ENCODE measurements around the gene MTMR6. TPM values are rescaled to one million over a fixed set of nuclear protein-coding genes. Genes with fewer than 3 reads are reported as not detected.

MTMR6 gene
- total RNA-seq, 1 experiment from 2014 or later, result 27.4 TPM

DNA sequence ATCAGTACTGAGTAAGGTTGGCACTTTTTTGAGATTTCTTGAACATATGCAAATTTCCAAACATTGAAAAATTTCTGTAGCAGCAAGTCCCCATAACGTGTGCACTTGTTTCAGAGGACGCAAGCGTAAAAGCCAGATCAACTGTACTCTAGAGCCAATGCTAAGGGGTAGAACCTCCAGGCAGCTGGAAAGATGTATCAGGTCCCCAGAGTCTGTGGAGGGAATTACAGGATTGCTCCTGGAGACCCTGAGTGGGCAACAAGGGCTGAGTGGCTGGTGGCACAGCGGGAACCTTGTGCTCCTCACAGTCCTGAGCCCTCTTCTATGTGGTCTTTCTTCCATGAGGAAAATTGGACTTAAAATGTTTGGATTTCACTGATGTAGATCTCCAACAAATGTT, 61.3 kb downstream of the MTMR6 start:
- Histone ChIP-seq H3K4me1 (ENCODE audit: low read length) (no peaks in the 10 kb centered on the region), H2AFZ (ENCODE audit: low read length) (no peak overlapping the region), H3K9me3 (ENCODE audit: low read length) (no peaks in the 10 kb centered on the region), H3K36me3 (ENCODE audit: insufficient read depth, low read length) (no peaks in the 10 kb centered on the region), H3K27me3 (ENCODE audit: low read length) (peaks cover 2% of the 10 kb centered on the region; the same call in 1 of the 2 replicates), H3K79me2 (ENCODE audit: low read length) (no peaks in the 10 kb centered on the region), H3K27ac (ENCODE audit: low read length) (no peak overlapping the region), H3K4me3 (ENCODE audit: low read length) (no peak overlapping the region), H4K20me1 (ENCODE audit: insufficient read depth, low read depth, low read length) (peaks cover 4% of the 10 kb centered on the region; the same call in 1 of the 2 replicates), H3K4me2 (ENCODE audit: low read depth, low read length, poor library complexity, severe bottlenecking) (no peak overlapping the region), H3K9ac (ENCODE audit: low read length) (no peak overlapping the region), H3K9me2 (replicated peaks; ENCODE audit: insufficient read depth, low read length) (no peaks in the 10 kb centered on the region)
- DNase-seq, result no peak

DNA sequence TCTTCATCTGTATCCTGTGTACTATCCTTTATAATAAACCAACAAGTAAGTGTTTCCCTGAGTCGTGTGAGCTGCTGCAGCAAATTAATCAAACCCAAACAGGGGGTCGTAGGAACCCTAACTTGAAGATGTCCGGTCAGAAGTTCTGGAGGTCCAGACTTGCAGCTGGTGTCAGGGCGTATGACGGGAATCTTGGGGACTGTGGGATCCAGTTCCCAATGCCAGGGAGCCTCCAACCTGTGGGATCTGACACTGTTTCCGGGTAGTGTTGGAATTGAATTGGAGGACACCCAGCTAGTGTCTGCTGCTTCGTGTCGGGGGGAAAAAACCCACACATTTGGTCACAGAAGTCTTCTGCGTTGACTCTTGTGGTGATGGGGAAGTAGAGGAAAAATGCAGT, 63.1 kb downstream of the MTMR6 start:
- Histone ChIP-seq H3K79me2 (ENCODE audit: low read length) (no peaks in the 10 kb centered on the region), H3K9me3 (ENCODE audit: low read length) (no peaks in the 10 kb centered on the region), H3K4me2 (ENCODE audit: low read depth, low read length, poor library complexity, severe bottlenecking) (no peak overlapping the region), H3K36me3 (ENCODE audit: insufficient read depth, low read length) (no peaks in the 10 kb centered on the region), H3K4me3 (ENCODE audit: low read length) (no peak overlapping the region), H3K9ac (ENCODE audit: low read length) (no peak overlapping the region), H2AFZ (ENCODE audit: low read length) (no peak overlapping the region), H3K27me3 (ENCODE audit: low read length) (no peaks in the 10 kb centered on the region), H3K9me2 (replicated peaks; ENCODE audit: insufficient read depth, low read length) (no peaks in the 10 kb centered on the region), H3K27ac (ENCODE audit: low read length) (no peak overlapping the region), H4K20me1 (ENCODE audit: insufficient read depth, low read depth, low read length) (peaks cover 4% of the 10 kb centered on the region; the same call in 1 of the 2 replicates), H3K4me1 (ENCODE audit: low read length) (no peaks in the 10 kb centered on the region)
- DNase-seq, result no peak

DNA sequence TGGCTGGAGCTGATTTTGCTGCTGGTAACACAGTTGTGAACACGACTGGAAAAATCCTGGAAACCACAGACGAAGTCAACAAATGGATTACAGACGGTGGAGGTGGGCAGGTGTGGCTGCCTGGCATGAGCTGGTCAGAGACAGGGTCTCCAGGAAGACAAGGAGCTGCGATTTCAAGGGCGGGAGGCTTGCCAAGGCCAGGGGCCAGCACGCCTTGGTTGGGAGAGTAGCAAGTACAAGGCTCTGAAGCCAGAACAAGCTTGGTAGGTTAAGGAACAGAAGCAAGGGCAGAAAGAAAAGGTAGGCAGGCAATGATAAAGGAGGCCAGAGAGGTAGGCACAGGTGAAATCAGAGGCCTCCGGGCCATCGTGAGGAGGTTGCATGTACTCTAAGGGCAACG, 64.5 kb downstream of the MTMR6 start:
- H3K79me2 ChIP-seq (ENCODE audit: low read length), result no peaks in the 10 kb centered on the region
- H3K27ac ChIP-seq (ENCODE audit: low read length), result no peak overlapping the region
- no peak overlapping the region for H3K4me2 ChIP-seq (ENCODE audit: low read depth, low read length, poor library complexity, severe bottlenecking)
- no peaks in the 10 kb centered on the region for H3K9me2 ChIP-seq (replicated peaks; ENCODE audit: insufficient read depth, low read length)
- no peaks in the 10 kb centered on the region for H3K27me3 ChIP-seq (ENCODE audit: low read length)
- no peak for DNase-seq
- no peaks in the 10 kb centered on the region for H3K36me3 ChIP-seq (ENCODE audit: insufficient read depth, low read length)
- H3K9me3 ChIP-seq (ENCODE audit: low read length), result no peaks in the 10 kb centered on the region
- H2AFZ ChIP-seq (ENCODE audit: low read length), result no peak overlapping the region
- H3K9ac ChIP-seq (ENCODE audit: low read length), result no peak overlapping the region
- peaks cover 4% of the 10 kb centered on the region; the same call in 1 of the 2 replicates for H4K20me1 ChIP-seq (ENCODE audit: insufficient read depth, low read depth, low read length)
- no peaks in the 10 kb centered on the region for H3K4me1 ChIP-seq (ENCODE audit: low read length)
- no peak overlapping the region for H3K4me3 ChIP-seq (ENCODE audit: low read length)

DNA sequence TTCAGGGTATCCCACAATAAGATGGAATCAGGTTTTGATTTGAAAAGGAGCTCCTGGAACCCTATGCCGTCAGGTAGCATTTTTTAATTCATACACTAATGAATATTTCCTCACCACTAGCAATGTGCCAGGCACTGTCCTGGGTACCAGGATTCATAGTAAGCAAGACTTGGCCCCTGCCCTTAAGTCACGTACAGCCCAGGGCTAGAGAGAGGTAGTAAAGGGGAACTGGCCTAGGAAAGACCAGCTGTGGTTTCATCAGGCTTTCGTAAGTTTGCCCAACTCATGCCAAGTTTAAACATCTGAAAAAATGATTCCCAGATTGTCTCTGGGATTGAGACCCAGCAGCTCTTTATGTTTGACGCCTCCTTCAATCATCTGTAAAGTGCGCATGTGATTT, 69.3 kb downstream of the MTMR6 start:
- no peaks in the 10 kb centered on the region for H3K27me3 ChIP-seq (ENCODE audit: low read length)
- no peak for DNase-seq
- H3K9ac ChIP-seq (ENCODE audit: low read length), result no peak overlapping the region
- H3K4me2 ChIP-seq (ENCODE audit: low read depth, low read length, poor library complexity, severe bottlenecking), result no peak overlapping the region
- H3K4me1 ChIP-seq (ENCODE audit: low read length), result no peaks in the 10 kb centered on the region
- H3K4me3 ChIP-seq (ENCODE audit: low read length), result no peak overlapping the region
- no peak overlapping the region for H2AFZ ChIP-seq (ENCODE audit: low read length)
- H3K27ac ChIP-seq (ENCODE audit: low read length), result no peak overlapping the region
- H4K20me1 ChIP-seq (ENCODE audit: insufficient read depth, low read depth, low read length), result peaks cover 4% of the 10 kb centered on the region; the same call in 1 of the 2 replicates
- no peaks in the 10 kb centered on the region for H3K9me3 ChIP-seq (ENCODE audit: low read length)
- no peaks in the 10 kb centered on the region for H3K36me3 ChIP-seq (ENCODE audit: insufficient read depth, low read length)
- no peaks in the 10 kb centered on the region for H3K79me2 ChIP-seq (ENCODE audit: low read length)
- no peaks in the 10 kb centered on the region for H3K9me2 ChIP-seq (replicated peaks; ENCODE audit: insufficient read depth, low read length)

DNA sequence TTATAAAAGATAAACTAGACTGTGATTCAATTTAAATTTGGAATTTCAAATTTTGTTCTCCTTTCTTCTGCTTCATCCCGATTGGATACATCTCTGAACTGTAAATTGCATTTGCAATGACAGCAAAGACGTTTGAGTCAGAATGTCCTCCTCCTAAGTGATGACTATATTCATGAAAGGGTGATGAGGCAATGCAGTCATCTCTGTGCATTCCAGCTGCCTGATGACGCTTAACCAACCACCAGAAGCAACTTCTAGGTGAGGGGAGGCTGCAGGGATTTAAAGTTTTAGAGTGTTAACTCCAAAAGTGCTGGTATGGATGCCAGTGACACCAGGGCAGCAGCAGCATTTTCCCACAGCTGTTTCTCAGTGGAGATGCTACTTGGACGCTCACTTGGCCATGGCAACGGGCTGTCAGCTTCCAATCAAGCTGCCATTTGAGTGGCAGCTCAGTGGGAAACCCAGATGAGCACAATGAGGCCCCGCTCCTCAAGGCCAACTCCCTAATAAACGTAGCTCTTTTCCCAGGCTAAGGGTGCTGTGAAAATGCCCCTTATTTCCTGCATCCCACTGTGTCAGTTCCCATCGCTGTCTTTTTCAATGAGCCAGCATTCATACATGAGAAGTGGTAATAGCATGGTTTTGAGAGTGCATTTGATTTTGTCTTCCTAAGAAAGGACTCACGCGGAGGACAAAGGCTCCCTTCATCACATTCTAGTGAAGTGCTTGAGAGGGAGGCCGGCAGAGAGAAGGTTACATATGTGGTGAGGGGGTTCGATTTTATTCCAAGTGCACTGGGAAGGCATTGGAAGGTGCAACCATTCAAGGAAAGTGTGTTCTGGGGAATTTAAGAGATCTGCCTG, 70.0 kb downstream of the MTMR6 start:
- no peak overlapping the region for H3K4me3 ChIP-seq (ENCODE audit: low read length)
- no peak for DNase-seq
- no peaks in the 10 kb centered on the region for H3K79me2 ChIP-seq (ENCODE audit: low read length)
- no peaks in the 10 kb centered on the region for H3K36me3 ChIP-seq (ENCODE audit: insufficient read depth, low read length)
- H3K9me3 ChIP-seq (ENCODE audit: low read length), result no peaks in the 10 kb centered on the region
- no peak overlapping the region for H2AFZ ChIP-seq (ENCODE audit: low read length)
- no peaks in the 10 kb centered on the region for H3K4me1 ChIP-seq (ENCODE audit: low read length)
- H3K27me3 ChIP-seq (ENCODE audit: low read length), result no peaks in the 10 kb centered on the region
- no peak overlapping the region for H3K27ac ChIP-seq (ENCODE audit: low read length)
- no peaks in the 10 kb centered on the region for H3K9me2 ChIP-seq (replicated peaks; ENCODE audit: insufficient read depth, low read length)
- H3K9ac ChIP-seq (ENCODE audit: low read length), result no peak overlapping the region
- H3K4me2 ChIP-seq (ENCODE audit: low read depth, low read length, poor library complexity, severe bottlenecking), result no peak overlapping the region
- no peaks in the 10 kb centered on the region for H4K20me1 ChIP-seq (ENCODE audit: insufficient read depth, low read depth, low read length)

DNA sequence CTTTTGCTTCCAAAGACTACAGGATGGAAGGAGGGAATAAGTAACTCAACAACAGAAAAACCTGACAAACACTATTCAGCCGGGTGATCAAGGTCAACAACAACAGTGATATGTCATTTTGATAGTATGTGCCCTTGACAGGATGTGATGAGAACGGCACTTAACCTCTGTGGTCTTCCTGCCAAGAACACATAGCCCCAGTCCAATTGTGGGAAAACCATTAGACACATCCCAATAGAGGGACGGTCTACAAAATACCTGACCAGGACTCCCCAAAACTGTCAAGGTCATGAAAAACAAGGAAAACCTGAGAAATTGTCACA, 72.1 kb downstream of the MTMR6 start:
- H4K20me1 ChIP-seq (ENCODE audit: insufficient read depth, low read depth, low read length), result no peaks in the 10 kb centered on the region
- no peak overlapping the region for H3K4me3 ChIP-seq (ENCODE audit: low read length)
- H3K27ac ChIP-seq (ENCODE audit: low read length), result no peak overlapping the region
- H3K36me3 ChIP-seq (ENCODE audit: insufficient read depth, low read length), result no peaks in the 10 kb centered on the region
- no peaks in the 10 kb centered on the region for H3K9me3 ChIP-seq (ENCODE audit: low read length)
- no peak overlapping the region for H3K9ac ChIP-seq (ENCODE audit: low read length)
- no peak overlapping the region for H3K4me2 ChIP-seq (ENCODE audit: low read depth, low read length, poor library complexity, severe bottlenecking)
- no peaks in the 10 kb centered on the region for H3K79me2 ChIP-seq (ENCODE audit: low read length)
- DNase-seq, result no peak
- no peaks in the 10 kb centered on the region for H3K4me1 ChIP-seq (ENCODE audit: low read length)
- H2AFZ ChIP-seq (ENCODE audit: low read length), result no peak overlapping the region
- no peaks in the 10 kb centered on the region for H3K9me2 ChIP-seq (replicated peaks; ENCODE audit: insufficient read depth, low read length)
- no peaks in the 10 kb centered on the region for H3K27me3 ChIP-seq (ENCODE audit: low read length)

DNA sequence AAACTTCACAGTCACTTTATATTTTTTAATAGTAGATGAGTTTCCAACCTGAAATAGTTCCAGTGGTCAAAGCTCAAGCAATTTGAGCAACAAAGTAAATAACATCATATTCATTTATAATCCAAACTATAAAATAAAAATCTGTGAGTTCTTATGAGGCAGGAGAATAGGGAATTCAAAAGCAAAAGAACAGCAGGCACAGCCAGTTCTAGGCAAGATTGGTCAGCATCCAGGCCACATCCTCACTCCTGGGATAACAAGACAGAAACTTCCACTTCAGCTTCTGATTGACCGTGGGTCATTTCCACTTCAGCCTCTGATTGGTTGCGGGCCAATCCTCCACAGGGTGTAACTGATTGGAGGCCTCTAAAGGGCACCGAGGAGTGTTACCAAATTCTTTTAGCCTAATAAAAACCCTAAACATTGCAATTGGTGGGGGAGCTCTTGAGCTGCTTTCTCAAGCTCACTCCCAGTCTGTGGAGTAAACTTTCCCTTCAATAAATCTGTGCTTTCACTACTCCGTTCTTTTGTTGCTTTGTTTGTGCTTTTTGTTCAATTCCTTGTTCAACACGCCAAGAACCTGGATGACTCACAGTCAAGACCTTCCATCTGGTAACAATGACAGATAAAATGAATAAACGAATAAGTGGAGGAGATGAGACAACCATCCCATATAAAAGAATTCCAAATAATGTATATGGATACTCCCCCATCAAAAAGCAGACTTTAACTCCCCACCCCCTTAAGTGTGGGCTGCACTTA, 72.6 kb downstream of the MTMR6 start:
- Histone ChIP-seq H3K4me2 (ENCODE audit: low read depth, low read length, poor library complexity, severe bottlenecking) (no peak overlapping the region), H3K4me3 (ENCODE audit: low read length) (no peak overlapping the region), H3K27ac (ENCODE audit: low read length) (no peak overlapping the region), H2AFZ (ENCODE audit: low read length) (no peak overlapping the region), H3K27me3 (ENCODE audit: low read length) (no peaks in the 10 kb centered on the region), H3K9me3 (ENCODE audit: low read length) (no peaks in the 10 kb centered on the region), H3K79me2 (ENCODE audit: low read length) (no peaks in the 10 kb centered on the region), H4K20me1 (ENCODE audit: insufficient read depth, low read depth, low read length) (no peaks in the 10 kb centered on the region), H3K4me1 (ENCODE audit: low read length) (no peaks in the 10 kb centered on the region), H3K9me2 (replicated peaks; ENCODE audit: insufficient read depth, low read length) (no peaks in the 10 kb centered on the region), H3K9ac (ENCODE audit: low read length) (no peak overlapping the region), H3K36me3 (ENCODE audit: insufficient read depth, low read length) (no peaks in the 10 kb centered on the region)
- DNase-seq, result no peak

DNA sequence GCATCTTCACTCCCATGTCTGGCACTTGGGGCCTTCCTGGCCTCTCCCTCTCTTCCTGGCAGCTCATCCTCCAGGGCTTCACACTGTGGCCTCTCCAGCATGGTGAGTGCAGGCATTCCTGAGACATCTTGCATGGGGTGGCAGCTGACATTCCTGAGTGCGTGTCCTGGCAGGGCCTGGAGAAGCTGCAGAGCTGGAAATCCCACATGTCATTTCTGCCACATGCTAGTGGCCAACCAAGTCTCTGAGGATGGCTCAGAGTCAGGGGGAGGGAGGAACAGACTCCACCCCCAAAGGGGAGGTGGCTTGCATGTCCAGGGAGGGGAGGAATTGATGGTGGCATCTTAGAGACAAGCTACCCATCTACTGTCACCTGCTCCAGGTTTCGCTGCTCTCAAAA, 73.6 kb downstream of the MTMR6 start:
- Histone ChIP-seq H3K4me3 (ENCODE audit: low read length) (no peak overlapping the region), H3K36me3 (ENCODE audit: insufficient read depth, low read length) (no peaks in the 10 kb centered on the region), H3K27ac (ENCODE audit: low read length) (no peak overlapping the region), H2AFZ (ENCODE audit: low read length) (no peak overlapping the region), H3K27me3 (ENCODE audit: low read length) (no peaks in the 10 kb centered on the region), H3K9me2 (replicated peaks; ENCODE audit: insufficient read depth, low read length) (no peaks in the 10 kb centered on the region), H4K20me1 (ENCODE audit: insufficient read depth, low read depth, low read length) (no peaks in the 10 kb centered on the region), H3K9me3 (ENCODE audit: low read length) (no peaks in the 10 kb centered on the region), H3K4me1 (ENCODE audit: low read length) (no peaks in the 10 kb centered on the region), H3K79me2 (ENCODE audit: low read length) (no peaks in the 10 kb centered on the region), H3K4me2 (ENCODE audit: low read depth, low read length, poor library complexity, severe bottlenecking) (no peak overlapping the region), H3K9ac (ENCODE audit: low read length) (no peak overlapping the region)
- no peak for DNase-seq

Data from Karpas-422 (cell line).